Measurements from ENCODE around the gene MAGI2.

MAGI2 gene

GRCh38 chr7:78112488-78112887 lies 1341.0 kb downstream of the MAGI2 start:
- no peaks in the 10 kb centered on the region for H3K36me3 ChIP-seq (ENCODE audit: low read length)
- TF ChIP-seq, protein P1, sequence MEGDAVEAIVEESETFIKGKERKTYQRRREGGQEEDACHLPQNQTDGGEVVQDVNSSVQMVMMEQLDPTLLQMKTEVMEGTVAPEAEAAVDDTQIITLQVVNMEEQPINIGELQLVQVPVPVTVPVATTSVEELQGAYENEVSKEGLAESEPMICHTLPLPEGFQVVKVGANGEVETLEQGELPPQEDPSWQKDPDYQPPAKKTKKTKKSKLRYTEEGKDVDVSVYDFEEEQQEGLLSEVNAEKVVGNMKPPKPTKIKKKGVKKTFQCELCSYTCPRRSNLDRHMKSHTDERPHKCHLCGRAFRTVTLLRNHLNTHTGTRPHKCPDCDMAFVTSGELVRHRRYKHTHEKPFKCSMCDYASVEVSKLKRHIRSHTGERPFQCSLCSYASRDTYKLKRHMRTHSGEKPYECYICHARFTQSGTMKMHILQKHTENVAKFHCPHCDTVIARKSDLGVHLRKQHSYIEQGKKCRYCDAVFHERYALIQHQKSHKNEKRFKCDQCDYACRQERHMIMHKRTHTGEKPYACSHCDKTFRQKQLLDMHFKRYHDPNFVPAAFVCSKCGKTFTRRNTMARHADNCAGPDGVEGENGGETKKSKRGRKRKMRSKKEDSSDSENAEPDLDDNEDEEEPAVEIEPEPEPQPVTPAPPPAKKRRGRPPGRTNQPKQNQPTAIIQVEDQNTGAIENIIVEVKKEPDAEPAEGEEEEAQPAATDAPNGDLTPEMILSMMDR (IDR thresholded peaks at IDR 0.05; ENCODE audit: insufficient read depth, low read length, poor library complexity, severe bottlenecking): no peak
- no peak for TF ChIP-seq EZH2phosphoT487 (conservative IDR thresholded peaks at IDR 0.05; ENCODE audit: low read length)
- H3K9ac ChIP-seq (ENCODE audit: low read length): no peak overlapping the region
- H2AFZ ChIP-seq (ENCODE audit: low read depth, low read length, severe bottlenecking): no peak overlapping the region
- no peaks in the 10 kb centered on the region for H4K20me1 ChIP-seq (ENCODE audit: low read depth, low read length)
- H3K4me3 ChIP-seq (ENCODE audit: insufficient read depth, low read length, poor library complexity, severe bottlenecking): no peak overlapping the region
- H3K4me2 ChIP-seq (ENCODE audit: low read depth, low read length, poor library complexity, severe bottlenecking): no peak overlapping the region
- no peaks in the 10 kb centered on the region for H3K79me2 ChIP-seq (ENCODE audit: insufficient read depth, low read length)
- H3K9me2 ChIP-seq (replicated peaks; ENCODE audit: insufficient read depth, low read length): no peaks in the 10 kb centered on the region
- no peaks in the 10 kb centered on the region for H3K9me3 ChIP-seq (ENCODE audit: insufficient read depth, low read length)
- no peak overlapping the region for H3K27ac ChIP-seq (ENCODE audit: low read depth, low read length)
- H3F3A ChIP-seq (ENCODE audit: insufficient read depth): no peaks in the 10 kb centered on the region
- no peaks in the 10 kb centered on the region for H3K27me3 ChIP-seq (ENCODE audit: low read length)

DNA sequence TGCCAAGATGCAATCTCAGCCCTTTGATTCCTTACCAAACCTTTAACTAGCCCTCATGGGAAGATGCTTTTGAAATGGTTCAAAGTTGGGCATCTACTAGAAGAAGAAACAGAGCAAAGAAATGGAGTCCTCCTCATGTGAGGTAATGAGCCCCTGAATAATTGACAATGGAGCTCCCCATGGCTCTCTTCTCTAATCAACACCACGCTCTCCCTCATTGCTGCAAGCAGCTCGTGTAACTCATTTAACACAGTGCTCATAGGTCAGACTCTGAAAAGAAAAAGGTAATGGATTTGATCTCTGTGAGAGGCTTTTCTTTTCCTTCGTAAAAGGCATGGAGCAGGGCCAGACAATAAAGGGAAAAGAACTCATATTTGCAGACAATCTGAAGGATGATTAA lies 1342.1 kb downstream of the MAGI2 start:
- no peaks in the 10 kb centered on the region for H3K27me3 ChIP-seq (ENCODE audit: low read length)
- no peak overlapping the region for H3K4me3 ChIP-seq (ENCODE audit: insufficient read depth, low read length, poor library complexity, severe bottlenecking)
- no peak overlapping the region for H3K27ac ChIP-seq (ENCODE audit: low read depth, low read length)
- H3K9me2 ChIP-seq (replicated peaks; ENCODE audit: insufficient read depth, low read length): no peaks in the 10 kb centered on the region
- H4K20me1 ChIP-seq (ENCODE audit: low read depth, low read length): no peaks in the 10 kb centered on the region
- H3K79me2 ChIP-seq (ENCODE audit: insufficient read depth, low read length): no peaks in the 10 kb centered on the region
- H3K4me2 ChIP-seq (ENCODE audit: low read depth, low read length, poor library complexity, severe bottlenecking): no peak overlapping the region
- H3K36me3 ChIP-seq (ENCODE audit: low read length): no peaks in the 10 kb centered on the region
- TF ChIP-seq, protein P1 (IDR thresholded peaks at IDR 0.05; ENCODE audit: insufficient read depth, low read length, poor library complexity, severe bottlenecking): no peak
- no peak for TF ChIP-seq EZH2phosphoT487 (conservative IDR thresholded peaks at IDR 0.05; ENCODE audit: low read length)
- H3K9ac ChIP-seq (ENCODE audit: low read length): no peak overlapping the region
- H3F3A ChIP-seq (ENCODE audit: insufficient read depth): no peaks in the 10 kb centered on the region
- no peaks in the 10 kb centered on the region for H3K9me3 ChIP-seq (ENCODE audit: insufficient read depth, low read length)
- no peak overlapping the region for H2AFZ ChIP-seq (ENCODE audit: low read depth, low read length, severe bottlenecking)

DNA sequence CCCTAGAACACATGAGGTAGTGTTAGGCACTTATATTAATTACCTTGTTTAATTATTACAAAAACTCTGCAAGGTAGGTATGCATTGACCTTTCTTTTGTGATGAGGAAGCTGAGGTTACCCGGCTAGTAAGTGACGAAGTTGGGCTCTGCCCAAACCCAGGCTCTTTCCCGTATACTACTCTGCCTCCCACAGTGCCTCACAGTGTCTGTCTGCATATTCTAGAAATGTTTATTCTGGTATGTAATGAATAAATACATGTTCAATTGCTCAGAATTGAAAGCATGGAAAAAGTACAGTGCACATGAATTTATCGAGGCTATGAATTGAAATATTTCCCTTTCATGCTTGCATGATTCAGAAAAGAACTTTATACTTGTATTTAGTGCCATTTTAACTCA lies 1350.0 kb downstream of the MAGI2 start:
- Histone ChIP-seq H3K27ac (ENCODE audit: low read depth, low read length) (no peak overlapping the region), H3K36me3 (ENCODE audit: low read length) (no peaks in the 10 kb centered on the region), H3K9me3 (ENCODE audit: insufficient read depth, low read length) (no peaks in the 10 kb centered on the region), H3K4me2 (ENCODE audit: low read depth, low read length, poor library complexity, severe bottlenecking) (no peak overlapping the region), H3F3A (ENCODE audit: insufficient read depth) (no peaks in the 10 kb centered on the region), H3K27me3 (ENCODE audit: low read length) (no peaks in the 10 kb centered on the region), H3K4me3 (ENCODE audit: insufficient read depth, low read length, poor library complexity, severe bottlenecking) (no peak overlapping the region), H3K79me2 (ENCODE audit: insufficient read depth, low read length) (no peaks in the 10 kb centered on the region), H3K9ac (ENCODE audit: low read length) (no peak overlapping the region), H2AFZ (ENCODE audit: low read depth, low read length, severe bottlenecking) (no peak overlapping the region), H4K20me1 (ENCODE audit: low read depth, low read length) (no peaks in the 10 kb centered on the region), H3K9me2 (replicated peaks; ENCODE audit: insufficient read depth, low read length) (no peaks in the 10 kb centered on the region)
- TF ChIP-seq EZH2phosphoT487 (conservative IDR thresholded peaks at IDR 0.05; ENCODE audit: low read length): no peak
- TF ChIP-seq, protein P1 (IDR thresholded peaks at IDR 0.05; ENCODE audit: insufficient read depth, low read length, poor library complexity, severe bottlenecking): no peak
